ENCODE data around the gene SOWAHB. TPM values are rescaled to one million over a fixed set of nuclear protein-coding genes. Genes with fewer than 3 reads are reported as not detected.

SOWAHB gene
- total and polyA plus RNA-seq, 2 donors from 2014 or later = 3.3 to 5.0 TPM

GRCh38 chr4:76896048-76896447 is 1.9 kb downstream of the SOWAHB start:
- Histone ChIP-seq H3K4me3 (ENCODE audit: low read length in 3 of 3) (peak overlapping the region in 2 of 3 donors; percentile 37 to 73), H3K27me3 (ENCODE audit: control insufficient read depth, insufficient read depth, low read length) (peaks cover 6% of the 10 kb centered on the region), H3K27ac (ENCODE audit: low read depth in 2 of 2, low read length in 2 of 2) (no peak overlapping the region), H3K4me1 (ENCODE audit: control insufficient read depth in 2 of 3, insufficient read depth in 2 of 3, low read depth in 1 of 3, low read length in 3 of 3) (peaks cover 0 to 4% (median 4%) of the 10 kb centered on the region in 3 donors), H3K9me3 (ENCODE audit: control insufficient read depth in 2 of 3, insufficient read depth in 1 of 3, low read length in 3 of 3) (no peaks in the 10 kb centered on the region), H3K36me3 (ENCODE audit: control insufficient read depth in 2 of 3, insufficient read depth in 3 of 3, low read length in 3 of 3) (no peaks in the 10 kb centered on the region), H3K9ac (ENCODE audit: low read length in 3 of 3) (no peak overlapping the region)
- DNase-seq (no peak), FAIRE-seq (no peak)
- no peak for TF ChIP-seq CTCF (IDR thresholded peaks at IDR 0.05; ENCODE audit: borderline replicate concordance, extremely low read depth, insufficient read depth)
- intact Hi-C loops (cut with DNase I) = no loop called here

- DNase-seq (no peak), FAIRE-seq (no peak)
- Histone ChIP-seq H3K27me3 (ENCODE audit: control insufficient read depth, insufficient read depth, low read length) (peaks cover 6% of the 10 kb centered on the region), H3K36me3 (ENCODE audit: control insufficient read depth in 2 of 3, insufficient read depth in 3 of 3, low read length in 3 of 3) (no peaks in the 10 kb centered on the region), H3K27ac (ENCODE audit: low read depth in 2 of 2, low read length in 2 of 2) (no peak overlapping the region), H3K4me3 (ENCODE audit: low read length in 3 of 3) (peak overlapping the region in 1 of 3 donors; percentile 73), H3K9ac (ENCODE audit: low read length in 3 of 3) (no peak overlapping the region), H3K9me3 (ENCODE audit: control insufficient read depth in 2 of 3, insufficient read depth in 1 of 3, low read length in 3 of 3) (no peaks in the 10 kb centered on the region), H3K4me1 (ENCODE audit: control insufficient read depth in 2 of 3, insufficient read depth in 2 of 3, low read depth in 1 of 3, low read length in 3 of 3) (peaks cover 0 to 4% (median 4%) of the 10 kb centered on the region in 3 donors)
- no peak for TF ChIP-seq CTCF (IDR thresholded peaks at IDR 0.05; ENCODE audit: borderline replicate concordance, extremely low read depth, insufficient read depth)
- intact Hi-C loops (cut with DNase I) = no loop called here
Measured at GRCh38 chr4:76895619-76896018, 2.3 kb downstream of the SOWAHB start.

- Histone ChIP-seq H3K27ac (ENCODE audit: low read depth in 2 of 2, low read length in 2 of 2) (no peak overlapping the region), H3K36me3 (ENCODE audit: control insufficient read depth in 2 of 3, insufficient read depth in 3 of 3, low read length in 3 of 3) (no peaks in the 10 kb centered on the region), H3K4me1 (ENCODE audit: control insufficient read depth in 2 of 3, insufficient read depth in 2 of 3, low read depth in 1 of 3, low read length in 3 of 3) (peaks cover 0 to 4% (median 4%) of the 10 kb centered on the region in 3 donors), H3K9ac (ENCODE audit: low read length in 3 of 3) (no peak overlapping the region), H3K9me3 (ENCODE audit: control insufficient read depth in 2 of 3, insufficient read depth in 1 of 3, low read length in 3 of 3) (no peaks in the 10 kb centered on the region), H3K4me3 (ENCODE audit: low read length in 3 of 3) (peak overlapping the region in 1 of 3 donors; percentile 73), H3K27me3 (ENCODE audit: control insufficient read depth, insufficient read depth, low read length) (peaks cover 6% of the 10 kb centered on the region)
- FAIRE-seq = no peak
- DNase-seq = peak in 2 of 5 donors; percentile 39 to 76
- intact Hi-C loops (cut with DNase I) = no loop called here
- no peak for TF ChIP-seq CTCF (IDR thresholded peaks at IDR 0.05; ENCODE audit: borderline replicate concordance, extremely low read depth, insufficient read depth)
Measured at GRCh38 chr4:76894537-76895255, 3.2 kb downstream of the SOWAHB start.

Measured in kidney (tissue), 14 donors.